HG02798 (cell line): ENCODE measurements around the gene PRDM2.

Experiments used
- ATAC-seq: cut with Tn5 transposase; IDR thresholded peaks from one replicate; pipeline ENCODE4 v1.9.1; 2021; ENCODE audit warnings: mild to moderate bottlenecking; ENCODE audit not compliant: unreplicated experiment, poor library complexity

The PRDM2 gene

GRCh38 chr1:13732971-13733667, 33.1 kb downstream of the PRDM2 start:
- ATAC-seq = no peak

GRCh38 chr1:13733711-13734110, 33.7 kb downstream of the PRDM2 start:
- no peak for ATAC-seq

DNA sequence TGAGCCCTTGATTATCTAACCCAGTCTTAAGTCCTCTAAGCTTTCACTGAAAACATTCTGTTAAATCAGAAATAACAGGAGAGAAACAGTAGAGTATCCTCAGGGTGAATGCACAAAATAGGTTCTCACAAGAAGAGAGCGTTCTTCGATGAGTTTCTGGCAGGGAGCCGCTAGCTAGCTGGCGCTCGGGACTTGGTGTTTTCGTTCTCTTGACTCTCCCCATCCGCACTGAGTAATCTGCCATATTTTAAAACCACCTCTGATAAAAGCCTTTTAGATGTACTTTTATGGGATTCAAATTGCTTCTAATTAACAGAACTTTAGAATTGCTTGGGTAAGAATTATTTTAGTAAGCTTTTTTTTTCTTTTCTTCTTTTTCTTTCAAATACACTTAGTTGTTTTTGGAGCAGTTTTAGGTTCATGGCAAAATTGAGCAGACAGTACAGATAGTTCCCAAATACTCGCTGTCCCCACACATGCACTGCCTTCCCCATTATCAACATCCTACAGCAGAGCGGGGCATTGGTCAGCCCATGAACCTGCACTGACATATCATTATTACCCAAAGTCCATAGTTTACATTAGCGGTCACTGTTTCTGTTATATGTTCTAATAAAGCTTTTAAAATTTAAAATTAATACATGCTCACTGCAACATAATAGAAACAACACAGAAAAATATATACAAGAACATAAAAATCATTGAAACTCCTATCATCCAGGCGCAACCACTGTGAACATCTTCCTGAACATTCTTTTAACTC, 35.4 kb downstream of the PRDM2 start:
- no peak for ATAC-seq

DNA sequence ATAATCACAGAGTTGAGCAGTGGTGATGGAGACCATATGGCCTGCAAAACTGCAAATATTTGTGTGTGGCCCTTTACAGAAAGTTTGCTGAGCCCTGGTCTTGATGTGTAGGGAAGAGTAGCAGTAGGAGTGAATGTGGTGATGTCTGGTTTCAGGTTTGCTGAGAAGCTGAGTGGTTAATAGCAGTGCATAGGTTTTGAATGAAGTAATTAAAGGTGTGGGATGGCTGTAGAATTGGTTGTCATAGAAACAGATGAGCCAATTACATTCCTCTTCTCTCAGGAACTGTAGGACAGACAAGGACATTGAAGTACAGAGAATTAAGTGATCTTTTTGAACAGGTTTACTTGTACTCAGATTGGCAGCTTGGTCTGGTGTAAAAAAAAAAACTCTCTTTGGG, 37.4 kb downstream of the PRDM2 start:
- no peak for ATAC-seq

- no peak for ATAC-seq
Observed at GRCh38 chr1:13746342-13746741, 46.4 kb downstream of the PRDM2 start.

- ATAC-seq = peak; percentile 87
Observed at GRCh38 chr1:13748610-13749505, 48.9 kb downstream of the PRDM2 start.

DNA sequence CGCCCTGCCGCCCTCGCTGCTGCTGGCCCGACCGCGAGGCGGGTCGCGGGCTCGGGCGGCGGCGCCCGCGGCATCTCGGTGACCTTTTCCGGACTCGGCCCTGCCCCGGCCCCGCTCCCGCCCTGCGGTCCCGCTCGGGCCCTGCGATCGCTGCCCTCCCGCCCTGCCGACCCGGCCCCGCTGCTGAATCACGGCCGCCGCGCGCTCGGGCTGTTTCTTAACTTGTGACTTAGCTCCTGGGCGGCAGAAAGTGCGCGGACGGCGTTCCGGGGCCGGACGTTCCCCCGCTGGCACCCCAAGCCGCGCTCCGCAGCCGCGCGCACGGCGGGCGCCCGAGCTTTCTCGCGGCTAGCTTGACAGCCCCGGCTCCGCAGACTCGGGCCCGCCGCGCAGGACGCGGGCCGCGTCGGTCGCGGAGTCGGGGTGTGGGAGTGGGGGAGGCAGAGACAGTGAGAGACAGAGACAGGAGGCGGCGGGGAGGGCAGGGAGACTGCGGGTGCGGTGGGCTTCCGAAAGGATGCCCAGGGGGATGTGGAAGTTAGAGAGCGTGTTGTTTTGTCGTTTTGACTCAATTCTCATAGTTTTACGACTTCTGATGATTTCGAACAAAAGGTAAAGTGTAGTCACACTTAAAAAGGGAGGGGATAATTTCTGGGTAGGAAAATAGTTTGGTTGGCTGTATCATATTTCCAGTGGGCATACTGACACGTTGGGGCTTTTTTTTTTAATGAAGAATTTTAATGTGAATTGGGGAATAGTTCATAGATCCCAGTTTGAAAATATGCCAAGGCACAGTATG, 49.8 kb downstream of the PRDM2 start:
- peak; percentile 14 for ATAC-seq

- ATAC-seq = peak; percentile 39
Observed at GRCh38 chr1:13751458-13751871, 51.5 kb downstream of the PRDM2 start.

- ATAC-seq = no peak
Observed at GRCh38 chr1:13751985-13752384, 52.0 kb downstream of the PRDM2 start.

GRCh38 chr1:13752852-13753251, 52.9 kb downstream of the PRDM2 start:
- ATAC-seq = no peak

- ATAC-seq = peak; percentile 13
Observed at GRCh38 chr1:13753636-13754402, 53.8 kb downstream of the PRDM2 start.

DNA sequence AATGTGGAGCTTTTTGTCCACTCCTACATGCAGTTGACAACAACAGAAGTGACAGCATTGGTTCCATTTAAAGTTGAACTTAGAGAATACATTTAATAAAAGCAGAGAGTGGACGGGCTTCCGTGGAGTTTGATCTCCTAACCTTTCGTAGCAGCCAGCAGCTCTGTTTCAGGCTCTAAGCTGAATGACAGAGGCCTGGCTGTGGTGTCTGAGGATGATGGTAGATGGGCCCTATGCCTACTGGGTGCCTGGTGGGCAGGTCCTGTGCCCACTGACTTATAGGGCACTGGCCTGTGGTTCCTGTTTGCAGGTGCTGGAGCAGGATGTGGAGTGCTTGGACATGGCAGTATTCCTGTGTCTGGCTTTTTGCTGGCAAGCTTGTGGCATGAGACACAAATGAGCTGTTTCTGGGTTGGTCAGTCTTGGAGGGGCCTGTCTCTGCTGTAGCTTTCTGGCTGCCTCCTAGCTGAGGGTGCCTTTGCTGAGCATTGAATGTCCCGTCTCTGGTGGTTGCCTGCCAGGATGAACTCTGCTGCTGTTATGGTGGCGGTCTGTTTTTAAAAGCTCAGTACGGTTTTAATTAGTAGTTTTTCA, 54.6 kb downstream of the PRDM2 start:
- no peak for ATAC-seq

- ATAC-seq = no peak
Observed at GRCh38 chr1:13756557-13757315, 56.7 kb downstream of the PRDM2 start.

GRCh38 chr1:13757693-13758092, 57.7 kb downstream of the PRDM2 start:
- ATAC-seq = no peak

DNA sequence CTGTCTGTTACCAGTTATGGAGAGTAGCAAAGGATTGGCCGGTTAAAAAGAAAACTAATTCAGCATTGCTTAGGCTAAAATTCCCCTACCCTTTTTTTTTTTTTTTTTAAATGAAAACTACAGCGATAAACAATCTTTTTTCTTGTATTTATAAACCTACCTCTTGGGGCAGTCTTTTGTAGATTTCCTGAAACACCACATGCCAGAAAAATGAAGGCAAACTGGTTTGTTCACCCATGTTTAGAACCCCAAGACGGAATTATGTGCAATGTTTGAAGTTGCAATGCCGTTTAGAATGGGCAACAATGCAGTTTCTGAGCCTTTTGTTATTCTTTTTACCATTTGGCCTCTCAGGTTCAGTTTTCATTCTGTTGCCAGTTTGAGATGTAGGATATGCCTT, 59.1 kb downstream of the PRDM2 start:
- ATAC-seq = no peak

- ATAC-seq = no peak
Observed at GRCh38 chr1:13760340-13760739, 60.4 kb downstream of the PRDM2 start.

GRCh38 chr1:13760921-13761320, 60.9 kb downstream of the PRDM2 start:
- ATAC-seq = no peak

- no peak for ATAC-seq
Observed at GRCh38 chr1:13761883-13762282, 61.9 kb downstream of the PRDM2 start.
